Common myeloid progenitor, CD34-positive (primary cell): ENCODE measurements around the gene TNS4.

Source experiments
- CTCF ChIA-PET: fragments of 350-600 bp; sonication (Branson Sonifier 250); formaldehyde crosslinking; loops from one replicate; lab custom pipeline; 2021; ENCODE audit warnings: antibody characterized with exemption; lab: Charles Lee
- POLR2A ChIA-PET: fragments of 350-600 bp; sonication (Branson Sonifier 250); formaldehyde crosslinking; loops from one replicate; lab custom pipeline; 2021; ENCODE audit warnings: antibody characterized with exemption; lab: Charles Lee
- DNase-seq, 3 donors: peaks; one replicate each; pipeline versions ENCODE4 v3.0.0 to v3.0.0-alpha.2; 2013
- H3K27ac ChIP-seq, 2 experiments: 1 replicate in 1 of 2; 2 replicates in 1 of 2; pipeline ENCODE4 v1.7.0; 2013; ENCODE audit warnings: inconsistent platforms in 2 of 2, low read length in 2 of 2, mild to moderate bottlenecking in 2 of 2, low read depth in 1 of 2, moderate library complexity in 1 of 2; ENCODE audit not compliant: severe bottlenecking in 2 of 2, insufficient read depth in 1 of 2, poor library complexity in 1 of 2
- H3K27me3 ChIP-seq, 5 experiments: replicated peaks in 2 of 5; 1 replicate in 3 of 5; 2 replicates in 2 of 5; pipeline versions ENCODE4 v1.6.1 to v1.7.0; 2013; ENCODE audit warnings: low read length in 4 of 5, mild to moderate bottlenecking in 2 of 5, moderate library complexity in 2 of 5, inconsistent platforms in 1 of 5; ENCODE audit not compliant: insufficient read depth in 5 of 5, control insufficient read depth in 4 of 5
- H3K36me3 ChIP-seq, 4 experiments: 1 replicate in 2 of 4; 2 replicates in 2 of 4; pipeline versions ENCODE4 v1.6.1 to v1.7.0; 2013; ENCODE audit warnings: low read length in 3 of 4, control low read depth in 1 of 4, mild to moderate bottlenecking in 1 of 4; ENCODE audit not compliant: control insufficient read depth in 4 of 4, insufficient read depth in 4 of 4
- H3K4me1 ChIP-seq, 4 experiments: 1 replicate in 3 of 4; 2 replicates in 1 of 4; pipeline versions ENCODE4 v1.6.1 to v1.7.1; 2013; ENCODE audit warnings: low read length in 3 of 4, mild to moderate bottlenecking in 3 of 4, control low read depth in 1 of 4, inconsistent platforms in 1 of 4, moderate library complexity in 1 of 4; ENCODE audit not compliant: control insufficient read depth in 4 of 4, insufficient read depth in 4 of 4; ENCODE audit errors: control extremely low read depth in 1 of 4
- H3K4me3 ChIP-seq, 7 experiments: 1 replicate in 4 of 7; 2 replicates in 3 of 7; pipeline versions ENCODE4 v1.5.1 to v1.7.0; 2013; ENCODE audit warnings: mild to moderate bottlenecking in 7 of 7, low read length in 6 of 7, moderate library complexity in 6 of 7, inconsistent platforms in 2 of 7, low read depth in 2 of 7, control low read depth in 1 of 7; ENCODE audit not compliant: insufficient read depth in 4 of 7, control insufficient read depth in 1 of 7; ENCODE audit errors: extremely low read depth in 1 of 7
- H3K9me3 ChIP-seq, 5 experiments: 1 replicate in 4 of 5; 2 replicates in 1 of 5; pipeline versions ENCODE4 v1.6.1 to v1.7.1; 2013; ENCODE audit warnings: low read length in 4 of 5, mild to moderate bottlenecking in 2 of 5, inconsistent platforms in 1 of 5, low read depth in 1 of 5, moderate library complexity in 1 of 5; ENCODE audit not compliant: control insufficient read depth in 4 of 5, insufficient read depth in 2 of 5; ENCODE audit errors: control extremely low read depth in 1 of 5
- WGBS: methylation state at CpG from one replicate; pipeline ENCODE4 v1.1.5; 2013; ENCODE audit not compliant: insufficient coverage; 5-methylcytosine and 5-hydroxymethylcytosine counted together

Gene TNS4

DNA sequence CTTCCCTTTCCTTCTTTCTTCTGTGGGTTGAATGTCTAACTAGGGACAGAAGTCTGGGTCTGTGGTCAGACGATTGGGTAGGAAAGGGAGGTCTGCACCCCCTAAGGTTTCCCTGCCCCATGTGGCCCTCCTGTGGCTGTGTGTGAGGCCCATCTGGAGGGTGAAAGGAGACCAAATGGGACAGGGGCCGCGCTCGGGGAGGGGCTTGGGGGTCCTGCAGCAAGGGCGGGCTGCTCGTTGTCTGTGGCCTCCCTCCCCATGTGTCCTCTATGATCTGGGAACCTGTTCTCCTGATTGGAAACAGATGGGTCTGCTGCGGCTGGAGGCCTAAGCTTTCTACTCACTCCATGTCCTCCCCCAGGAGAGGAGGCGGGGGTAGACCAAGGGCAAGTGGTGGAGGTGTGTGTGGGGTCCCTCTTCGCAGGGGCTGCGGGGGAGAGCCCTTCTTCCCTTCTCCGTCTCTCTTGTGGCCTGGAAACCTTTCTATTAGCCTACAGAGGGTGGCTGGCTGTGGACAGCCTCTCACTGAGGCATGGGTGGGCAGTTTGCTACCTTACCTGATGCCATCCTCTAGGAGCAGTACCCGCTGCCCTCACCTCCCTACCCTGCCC is 39.6 kb downstream of the TNS4 start:
- no peak for DNase-seq
- Histone ChIP-seq H3K4me3 (no peak overlapping the region), H3K9me3 (no peaks in the 10 kb centered on the region), H3K4me1 (no peaks in the 10 kb centered on the region), H3K27ac (no peak overlapping the region), H3K36me3 (no peaks in the 10 kb centered on the region), H3K27me3 (no peaks in the 10 kb centered on the region)
- WGBS = 91% methylated on average over 6 of the region's 12 CpGs
- POLR2A ChIA-PET = no interaction called here
- CTCF ChIA-PET = interaction anchor here (0.8 to 1.6 kb wide), 5 partner anchors 10 to 97 kb away, joined by 3 to 5 read pairs (median 4); no protein-coding TSS in a partner anchor

DNA sequence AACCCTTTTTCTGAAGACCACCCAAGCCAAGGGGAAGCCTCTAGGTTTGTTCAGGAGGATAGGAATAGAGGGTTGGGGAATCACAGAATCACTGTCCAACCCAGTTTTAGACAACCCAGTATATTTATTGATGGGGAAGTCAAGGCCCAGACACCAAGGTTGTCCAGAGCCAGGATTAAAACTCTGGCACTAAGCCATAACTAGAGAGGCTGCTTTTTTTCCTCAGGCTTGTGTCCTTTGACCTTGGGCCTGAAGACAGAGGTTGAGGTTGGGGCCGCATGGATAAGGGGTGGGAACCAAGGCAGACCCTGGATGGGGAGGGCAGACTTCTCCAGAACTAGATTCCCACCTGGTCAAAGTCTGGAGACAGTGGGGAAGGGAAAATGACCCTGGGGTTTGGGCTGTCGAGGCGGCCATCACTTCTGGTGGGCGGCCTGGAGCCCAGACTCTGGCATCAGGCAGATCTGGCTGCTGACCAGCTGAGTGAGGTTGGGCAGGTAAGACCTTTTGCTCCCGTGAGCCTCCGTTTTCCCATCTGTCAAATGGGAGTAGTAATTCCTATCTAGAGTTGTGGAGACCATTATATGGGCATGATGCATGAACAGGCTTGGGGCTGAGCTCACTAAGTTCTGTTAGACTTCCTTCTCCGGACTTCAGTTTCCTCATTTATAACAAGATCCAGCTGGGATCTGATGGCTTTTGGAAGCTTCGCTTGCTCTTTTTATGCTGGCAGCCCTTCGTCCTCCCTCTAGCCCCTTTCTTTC is 40.3 kb downstream of the TNS4 start:
- WGBS = 94% methylated on average over 3 of the region's 9 CpGs
- POLR2A ChIA-PET = no interaction called here

DNA sequence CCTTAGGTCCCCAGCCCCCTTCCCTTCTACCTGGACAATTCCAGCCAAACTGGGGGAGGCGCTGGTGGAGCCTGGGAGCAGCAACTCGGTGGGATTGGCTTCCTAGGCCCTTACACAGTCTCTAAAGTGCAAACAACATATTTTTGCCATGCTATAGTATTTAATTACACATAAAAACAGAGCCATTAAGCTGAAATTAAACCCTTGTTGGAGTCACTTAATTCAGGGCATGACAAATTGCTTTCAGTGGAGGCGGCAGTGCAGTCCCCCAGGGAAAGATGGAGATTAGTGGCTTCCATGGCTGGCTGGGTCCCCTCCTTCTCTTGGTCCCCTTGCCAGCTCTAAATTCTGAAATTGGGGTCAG is 40.8 kb downstream of the TNS4 start:
- DNase-seq = no peak
- peaks cover 0 to 3% (median 0%) of the 10 kb centered on the region in 5 experiments for H3K27me3 ChIP-seq
- no peaks in the 10 kb centered on the region for H3K4me1 ChIP-seq
- H3K36me3 ChIP-seq = no peaks in the 10 kb centered on the region
- no peak overlapping the region for H3K4me3 ChIP-seq
- WGBS = 86% methylated on average over 1 of the region's 3 CpGs
- no peak overlapping the region for H3K27ac ChIP-seq
- H3K9me3 ChIP-seq = no peaks in the 10 kb centered on the region
- ChIA-PET POLR2A (no interaction called here), CTCF (interaction anchor here (0.8 to 1.5 kb wide), 3 partner anchors 8 to 97 kb away, joined by 4 to 5 read pairs (median 5); no protein-coding TSS in a partner anchor)

More for the DNA sequence above, 40.3 kb downstream of the TNS4 start:
- no peak for DNase-seq
- Histone ChIP-seq H3K4me3 (no peak overlapping the region), H3K27me3 (peaks cover 0 to 3% (median 0%) of the 10 kb centered on the region in 5 experiments), H3K9me3 (no peaks in the 10 kb centered on the region), H3K36me3 (no peaks in the 10 kb centered on the region), H3K4me1 (no peaks in the 10 kb centered on the region), H3K27ac (no peak overlapping the region)
- CTCF ChIA-PET = interaction anchor here (0.8 to 1.6 kb wide), 5 partner anchors 9 to 98 kb away, joined by 3 to 5 read pairs (median 4); no protein-coding TSS in a partner anchor

DNA sequence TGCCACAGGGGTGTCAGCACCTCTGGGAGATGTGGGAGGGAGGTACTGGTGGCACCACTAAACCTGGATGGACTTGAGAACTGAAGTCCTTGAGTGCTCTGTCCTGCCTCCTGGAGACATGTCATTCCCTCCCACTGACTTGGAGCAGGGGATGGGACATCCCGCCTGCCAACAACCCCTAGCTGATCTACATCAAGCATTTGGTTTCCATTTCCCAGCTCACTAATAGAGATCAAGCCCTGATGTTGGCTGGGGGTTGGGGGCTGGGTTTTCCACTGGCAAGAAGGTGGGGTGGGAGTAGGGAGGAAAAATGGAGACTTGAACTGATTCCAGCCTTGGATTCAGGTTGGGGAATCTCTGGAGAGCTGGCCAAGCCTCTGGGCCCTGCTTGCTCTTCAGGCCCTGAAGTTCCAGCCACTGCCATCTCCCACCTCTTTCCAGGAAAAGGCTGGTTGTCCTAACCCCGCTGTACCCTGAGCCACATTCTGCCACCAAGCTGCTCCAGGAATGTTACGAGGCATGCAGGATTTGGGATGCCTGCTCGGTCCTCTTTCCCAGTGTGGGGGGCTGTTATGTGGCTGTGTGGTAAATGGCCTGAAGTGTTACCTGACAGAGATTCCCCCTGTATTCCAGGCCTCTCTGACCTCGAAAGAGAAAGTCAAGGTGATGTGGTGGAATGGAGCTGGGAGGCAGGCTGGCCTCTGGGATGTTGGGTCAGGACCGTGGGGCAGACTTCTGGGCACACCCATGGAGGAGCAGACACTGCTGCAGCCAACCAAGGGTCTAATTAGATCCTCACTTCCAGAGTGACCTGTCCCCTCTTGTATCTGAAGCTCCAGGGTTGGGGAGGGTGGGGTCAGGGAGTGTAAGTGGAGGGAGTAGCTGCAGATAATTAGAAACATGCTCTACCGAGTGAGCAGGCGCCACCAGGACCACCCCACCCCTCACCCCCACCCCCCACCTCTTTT is 41.5 kb downstream of the TNS4 start:
- H3K27ac ChIP-seq = no peak overlapping the region

GRCh38 chr17:40458851-40459482 is 42.5 kb downstream of the TNS4 start:
- Histone ChIP-seq H3K36me3 (no peaks in the 10 kb centered on the region), H3K9me3 (no peaks in the 10 kb centered on the region), H3K4me3 (no peak overlapping the region), H3K27me3 (peaks cover 0 to 3% (median 0%) of the 10 kb centered on the region in 5 experiments), H3K27ac (no peak overlapping the region), H3K4me1 (no peaks in the 10 kb centered on the region)
- DNase-seq = no peak
- WGBS = 99% methylated on average over 11 of the region's 12 CpGs
- CTCF ChIA-PET = interaction anchor here (1.0 to 1.1 kb wide), 2 partner anchors 12 to 42 kb away, joined by 3 read pairs; no protein-coding TSS in a partner anchor
- POLR2A ChIA-PET = interaction anchor here (0.6 kb wide), 1 partner anchor 251 kb away, joined by 4 read pairs; no protein-coding TSS in a partner anchor

More for the DNA sequence above, 41.5 kb downstream of the TNS4 start:
- peaks cover 0 to 3% (median 0%) of the 10 kb centered on the region in 5 experiments for H3K27me3 ChIP-seq
- H3K36me3 ChIP-seq = no peaks in the 10 kb centered on the region
- no peaks in the 10 kb centered on the region for H3K9me3 ChIP-seq
- H3K4me1 ChIP-seq = no peaks in the 10 kb centered on the region
- WGBS = 100% methylated on average over 4 of the region's 8 CpGs
- CTCF ChIA-PET = interaction anchor here (0.8 to 1.1 kb wide), 3 partner anchors 11 to 98 kb away, joined by 3 to 4 read pairs (median 3); no protein-coding TSS in a partner anchor
- DNase-seq = no peak
- H3K4me3 ChIP-seq = no peak overlapping the region
- POLR2A ChIA-PET = interaction anchor here (0.6 kb wide), 1 partner anchor 252 kb away, joined by 4 read pairs; no protein-coding TSS in a partner anchor
